Left ventricle myocardium inferior (tissue), 1 donor: ENCODE results near the gene RFTN1. TPM values are rescaled to one million over a fixed set of nuclear protein-coding genes. Genes with fewer than 3 reads are reported as not detected.

Experiments
- DNase-seq: peaks from one replicate; pipeline ENCODE4 v3.0.0-alpha.2; 2020
- H3K27ac ChIP-seq: fragments of 200-600 bp; replicated peaks from 2 replicates; pipeline ENCODE4 v1.8.0; 2021
- H3K27me3 ChIP-seq: fragments of 200-600 bp; 2 replicates; pipeline ENCODE4 v1.8.0; 2021; ENCODE audit warnings: low read depth
- H3K36me3 ChIP-seq: fragments of 200-600 bp; 2 replicates; pipeline ENCODE4 v1.8.0; 2021
- H3K4me1 ChIP-seq: fragments of 200-600 bp; 2 replicates; pipeline ENCODE4 v1.8.0; 2021
- H3K4me3 ChIP-seq: fragments of 200-600 bp; 2 replicates; pipeline ENCODE4 v1.8.0; 2021; ENCODE audit warnings: mild to moderate bottlenecking, moderate library complexity
- H3K9me3 ChIP-seq: fragments of 200-600 bp; replicated peaks from 2 replicates; pipeline ENCODE4 v1.8.0; 2021
- intact Hi-C: fragments of 100-400 bp; cut with micrococcal nuclease; formaldehyde crosslinking; loops from one replicate; pipeline ENCODE4 v1.11.0; 2022
- total RNA-seq: library from RNA; stranded (reverse); fragmentation: NEBNext Ultra II Directional; extraction: Animal tissue kit (Norgen Biotek cat#: 25700); gene quantifications from one replicate; pipeline ENCODE4 v1.2.1, GENCODE V29; 2021
- TF ChIP-seq, protein P1 (sequence below): fragments of 200-600 bp; IDR thresholded peaks from 2 replicates; pipeline ENCODE4 v1.8.0; 2021; ENCODE audit warnings: antibody characterized with exemption, mild to moderate bottlenecking, borderline replicate concordance
- donor health status: DM: no; HTN: yes; CAD: no; lungs with severe emphysema.

The RFTN1 gene
- total RNA-seq, 1 donor from 2014 or later: 22.9 TPM

DNA sequence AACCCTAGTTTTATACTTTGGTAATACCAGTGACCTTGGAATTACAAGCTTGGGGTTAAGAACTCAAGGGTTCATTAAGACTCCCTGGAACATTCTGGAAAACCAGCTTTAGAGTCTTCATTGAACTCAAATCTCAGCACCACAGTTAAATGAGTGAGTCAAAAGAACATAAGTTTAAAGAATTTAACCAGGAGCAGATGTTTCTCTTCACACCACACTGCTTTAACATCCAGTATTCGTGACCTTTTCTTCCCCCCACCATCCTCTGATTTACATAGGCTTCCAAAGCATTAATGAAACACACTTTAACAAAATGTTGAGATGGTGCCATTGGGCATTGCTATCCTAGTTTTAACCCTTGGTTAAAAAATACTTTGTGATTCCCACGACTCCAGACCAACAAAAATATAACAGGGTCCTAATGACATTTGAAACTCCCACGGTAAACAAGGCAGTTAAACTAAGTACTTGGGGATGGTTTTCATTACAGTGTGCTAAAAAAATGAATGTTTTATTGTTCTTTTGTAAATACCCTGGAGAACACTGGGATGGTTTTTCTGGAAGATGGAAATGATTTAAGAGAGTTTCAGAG, 124.6 kb downstream of the RFTN1 start:
- intact Hi-C loops: no loop called here
- Histone ChIP-seq H3K9me3 (no peaks in the 10 kb centered on the region), H3K4me3 (no peak overlapping the region), H3K36me3 (no peaks in the 10 kb centered on the region), H3K27me3 (no peaks in the 10 kb centered on the region), H3K27ac (peak overlapping the region; percentile 55), H3K4me1 (peaks cover 58% of the 10 kb centered on the region)
- no peak for DNase-seq
- TF ChIP-seq, protein P1, sequence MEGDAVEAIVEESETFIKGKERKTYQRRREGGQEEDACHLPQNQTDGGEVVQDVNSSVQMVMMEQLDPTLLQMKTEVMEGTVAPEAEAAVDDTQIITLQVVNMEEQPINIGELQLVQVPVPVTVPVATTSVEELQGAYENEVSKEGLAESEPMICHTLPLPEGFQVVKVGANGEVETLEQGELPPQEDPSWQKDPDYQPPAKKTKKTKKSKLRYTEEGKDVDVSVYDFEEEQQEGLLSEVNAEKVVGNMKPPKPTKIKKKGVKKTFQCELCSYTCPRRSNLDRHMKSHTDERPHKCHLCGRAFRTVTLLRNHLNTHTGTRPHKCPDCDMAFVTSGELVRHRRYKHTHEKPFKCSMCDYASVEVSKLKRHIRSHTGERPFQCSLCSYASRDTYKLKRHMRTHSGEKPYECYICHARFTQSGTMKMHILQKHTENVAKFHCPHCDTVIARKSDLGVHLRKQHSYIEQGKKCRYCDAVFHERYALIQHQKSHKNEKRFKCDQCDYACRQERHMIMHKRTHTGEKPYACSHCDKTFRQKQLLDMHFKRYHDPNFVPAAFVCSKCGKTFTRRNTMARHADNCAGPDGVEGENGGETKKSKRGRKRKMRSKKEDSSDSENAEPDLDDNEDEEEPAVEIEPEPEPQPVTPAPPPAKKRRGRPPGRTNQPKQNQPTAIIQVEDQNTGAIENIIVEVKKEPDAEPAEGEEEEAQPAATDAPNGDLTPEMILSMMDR: no peak

DNA sequence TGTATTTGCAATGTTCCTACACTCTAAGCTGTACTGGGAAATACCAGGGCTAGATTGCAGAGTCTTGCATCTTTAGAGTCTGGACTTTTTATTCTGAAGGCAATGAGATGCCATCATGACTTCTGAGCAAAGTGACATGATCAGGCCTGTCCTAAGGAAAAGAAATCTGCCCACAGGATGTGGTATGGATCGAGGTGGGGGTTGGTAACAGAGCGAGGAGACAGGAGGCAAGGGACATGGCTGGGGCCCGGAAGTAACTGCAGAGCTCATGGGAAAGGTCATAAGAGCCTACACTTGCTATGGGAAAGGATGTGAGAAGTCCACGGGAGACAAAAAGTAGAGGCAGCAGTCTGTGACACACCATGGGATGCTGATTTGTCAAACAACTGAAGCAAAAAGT, 126.9 kb downstream of the RFTN1 start:
- DNase-seq: no peak
- H3K27me3 ChIP-seq: no peaks in the 10 kb centered on the region
- TF ChIP-seq, protein P1: no peak
- no peaks in the 10 kb centered on the region for H3K9me3 ChIP-seq
- peaks cover 55% of the 10 kb centered on the region for H3K4me1 ChIP-seq
- H3K27ac ChIP-seq: peak overlapping the region; percentile 55
- intact Hi-C loops: no loop called here
- H3K4me3 ChIP-seq: no peak overlapping the region
- no peaks in the 10 kb centered on the region for H3K36me3 ChIP-seq

DNA sequence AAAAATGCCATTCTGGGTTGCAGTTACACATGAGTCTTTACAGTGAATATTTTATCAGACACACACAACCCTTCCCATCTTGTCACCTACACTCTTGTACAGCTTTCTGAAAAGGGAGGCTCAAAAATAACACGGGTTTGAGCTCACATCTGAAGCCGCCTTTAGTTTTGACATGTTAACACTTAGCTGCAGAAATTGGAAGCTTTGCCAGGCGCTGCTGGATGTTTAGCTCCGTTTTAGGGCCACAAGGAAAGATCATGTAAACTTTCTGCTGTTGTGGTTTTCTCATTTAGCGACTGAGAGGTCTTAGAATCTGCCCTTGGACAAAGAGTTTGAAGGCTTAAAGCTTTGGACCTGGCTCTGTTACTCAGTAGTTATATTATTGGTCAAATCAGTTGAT, 128.3 kb downstream of the RFTN1 start:
- Histone ChIP-seq H3K36me3 (no peaks in the 10 kb centered on the region), H3K9me3 (no peaks in the 10 kb centered on the region), H3K27me3 (no peaks in the 10 kb centered on the region), H3K4me3 (no peak overlapping the region), H3K4me1 (peaks cover 42% of the 10 kb centered on the region), H3K27ac (no peak overlapping the region)
- no peak for DNase-seq
- TF ChIP-seq, protein P1: no peak
- intact Hi-C loops: no loop called here

- Histone ChIP-seq H3K4me3 (no peak overlapping the region), H3K4me1 (peaks cover 34% of the 10 kb centered on the region), H3K27me3 (no peaks in the 10 kb centered on the region), H3K9me3 (no peaks in the 10 kb centered on the region), H3K27ac (no peak overlapping the region), H3K36me3 (no peaks in the 10 kb centered on the region)
- DNase-seq: no peak
- intact Hi-C loops: no loop called here
- TF ChIP-seq, protein P1: no peak
Observed at GRCh38 chr3:16383864-16384263, 129.6 kb downstream of the RFTN1 start.

DNA sequence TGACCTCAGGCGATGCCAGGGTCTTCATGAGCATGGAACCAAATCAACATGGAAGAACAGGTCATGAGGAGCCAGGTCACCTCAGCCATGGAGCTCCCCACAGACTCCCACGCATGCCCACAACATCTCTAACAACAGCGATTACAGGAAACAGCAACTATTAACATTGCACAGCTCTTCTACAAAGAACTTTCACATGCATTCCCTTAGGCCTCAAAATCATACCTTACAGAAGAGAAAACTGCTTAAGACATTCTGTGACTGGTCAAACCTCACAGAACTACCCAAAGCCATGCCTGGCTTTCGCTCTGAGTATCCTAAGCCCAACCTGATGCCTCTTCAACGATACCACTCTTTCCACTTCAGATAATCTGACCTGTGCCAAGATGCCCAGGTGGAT, 130.7 kb downstream of the RFTN1 start:
- H3K4me1 ChIP-seq: peaks cover 32% of the 10 kb centered on the region
- intact Hi-C loops: no loop called here
- no peak overlapping the region for H3K27ac ChIP-seq
- no peak overlapping the region for H3K4me3 ChIP-seq
- H3K36me3 ChIP-seq: no peaks in the 10 kb centered on the region
- no peak for DNase-seq
- TF ChIP-seq, protein P1: no peak
- no peaks in the 10 kb centered on the region for H3K9me3 ChIP-seq
- no peaks in the 10 kb centered on the region for H3K27me3 ChIP-seq

GRCh38 chr3:16381426-16381825, 132.1 kb downstream of the RFTN1 start:
- no peak overlapping the region for H3K27ac ChIP-seq
- intact Hi-C loops: no loop called here
- H3K27me3 ChIP-seq: no peaks in the 10 kb centered on the region
- no peaks in the 10 kb centered on the region for H3K9me3 ChIP-seq
- TF ChIP-seq, protein P1: no peak
- H3K36me3 ChIP-seq: peaks cover 13% of the 10 kb centered on the region
- H3K4me1 ChIP-seq: peaks cover 39% of the 10 kb centered on the region
- H3K4me3 ChIP-seq: no peak overlapping the region
- DNase-seq: no peak
